ENCODE measurements around the gene GLDN.

GLDN gene

DNA sequence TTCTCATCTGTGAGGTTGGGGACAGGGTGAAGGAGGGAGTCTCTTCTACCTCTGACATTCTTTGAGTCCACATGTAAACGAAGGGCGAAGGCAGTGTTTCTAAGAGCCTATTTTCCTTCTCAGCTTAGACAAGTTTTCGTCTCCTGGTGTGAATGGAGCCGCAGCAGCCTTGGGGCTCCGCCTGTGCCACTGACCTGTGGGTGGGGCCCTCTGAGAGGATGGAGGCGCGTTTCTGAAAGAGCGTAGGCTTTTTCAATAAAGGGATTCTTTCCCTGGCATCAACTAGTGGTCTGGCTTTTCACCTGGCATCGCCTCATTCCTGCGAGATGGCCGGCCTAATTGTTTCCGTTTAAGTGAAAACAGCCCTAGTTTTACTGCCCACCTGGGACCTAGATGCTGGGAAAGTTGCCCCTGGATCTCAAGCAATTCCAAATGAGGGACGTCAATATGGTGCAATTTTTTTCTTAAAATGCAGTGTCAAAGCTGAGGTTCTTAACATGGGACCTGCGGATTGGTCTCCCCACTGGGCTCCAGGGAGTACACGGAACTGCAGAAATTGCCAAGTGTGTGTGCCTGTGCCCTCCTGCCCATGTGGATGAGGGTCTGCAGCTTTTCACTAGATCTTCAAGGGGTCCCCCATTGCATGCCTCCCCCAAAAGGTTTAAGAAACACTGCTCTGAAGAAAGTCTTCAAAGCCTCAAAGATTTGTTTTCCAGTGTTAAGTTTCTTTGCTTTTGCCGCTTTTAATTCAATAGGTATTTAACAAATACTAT is 958 bp downstream of the GLDN start:
- H3K4me3 ChIP-seq, result no peak overlapping the region
- TF ChIP-seq FOXP2 (optimal IDR thresholded peaks at IDR 0.05; ENCODE audit: control extremely low read depth, extremely low read length, insufficient read depth) (no peak), EZH2 (IDR thresholded peaks at IDR 0.05) (no peak), POLR2AphosphoS5 (IDR thresholded peaks at IDR 0.05; ENCODE audit: borderline replicate concordance, low read depth, low read length) (no peak)
- H3K27ac ChIP-seq, result no peak overlapping the region
- no peak overlapping the region for H3K9ac ChIP-seq (ENCODE audit: insufficient read length)
- H3K9me3 ChIP-seq (ENCODE audit: low read depth, low read length), result no peaks in the 10 kb centered on the region
- no peaks in the 10 kb centered on the region for H3K36me3 ChIP-seq (ENCODE audit: insufficient read depth, low read length)
- DNase-seq (ENCODE audit: low read depth, low spot score), result no peak

DNA sequence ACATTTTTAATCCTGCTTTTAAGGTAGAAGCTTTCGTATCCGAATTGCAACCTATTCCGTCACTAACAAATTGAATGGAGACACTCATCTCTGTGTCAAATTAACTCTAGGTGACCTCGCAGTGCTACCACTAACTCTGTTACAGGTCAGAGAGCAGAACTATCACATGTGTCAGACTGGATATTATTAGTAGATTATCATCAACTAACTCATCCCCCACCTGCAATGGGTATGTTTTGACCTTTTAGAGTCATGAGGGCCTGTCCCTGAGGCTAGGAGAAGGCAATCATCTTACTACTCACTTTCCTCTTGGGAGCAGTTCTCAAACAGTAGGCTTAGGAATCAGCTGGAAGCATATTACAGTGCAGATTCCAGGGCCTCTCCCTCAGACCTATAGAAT is 2.0 kb downstream of the GLDN start:
- DNase-seq (ENCODE audit: low read depth, low spot score), result no peak
- H3K4me3 ChIP-seq, result no peak overlapping the region

DNA sequence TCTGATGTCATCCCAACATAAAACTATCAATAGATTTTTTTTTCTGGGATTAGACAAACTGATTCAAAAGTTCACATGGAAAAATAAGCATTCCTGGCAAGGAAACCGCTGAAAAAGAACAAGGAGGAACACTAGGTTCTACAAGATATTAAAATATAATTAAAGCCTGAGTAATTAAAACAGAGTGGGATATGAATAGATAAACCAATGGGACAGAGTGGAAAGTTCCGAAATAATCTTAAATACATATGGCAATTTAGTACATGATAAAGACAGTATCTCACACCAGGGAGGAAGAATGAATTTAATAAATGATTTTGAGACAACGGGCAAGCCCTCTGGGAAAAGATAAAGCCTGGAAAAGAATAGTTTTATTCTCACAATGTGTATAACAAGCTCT is 4.7 kb downstream of the GLDN start:
- no peaks in the 10 kb centered on the region for H3K9me3 ChIP-seq (ENCODE audit: low read depth, low read length)
- no peak for DNase-seq (ENCODE audit: low read depth, low spot score)
- H3K9ac ChIP-seq (ENCODE audit: insufficient read length), result no peak overlapping the region

More for the DNA sequence above, 2.0 kb downstream of the GLDN start:
- TF ChIP-seq FOXP2 (optimal IDR thresholded peaks at IDR 0.05; ENCODE audit: control extremely low read depth, extremely low read length, insufficient read depth), result no peak
- TF ChIP-seq EZH2 (IDR thresholded peaks at IDR 0.05), result no peak
- no peak for TF ChIP-seq POLR2AphosphoS5 (IDR thresholded peaks at IDR 0.05; ENCODE audit: borderline replicate concordance, low read depth, low read length)
- Histone ChIP-seq H3K9ac (ENCODE audit: insufficient read length) (no peak overlapping the region), H3K9me3 (ENCODE audit: low read depth, low read length) (no peaks in the 10 kb centered on the region), H3K36me3 (ENCODE audit: insufficient read depth, low read length) (no peaks in the 10 kb centered on the region), H3K27ac (no peak overlapping the region)

DNA sequence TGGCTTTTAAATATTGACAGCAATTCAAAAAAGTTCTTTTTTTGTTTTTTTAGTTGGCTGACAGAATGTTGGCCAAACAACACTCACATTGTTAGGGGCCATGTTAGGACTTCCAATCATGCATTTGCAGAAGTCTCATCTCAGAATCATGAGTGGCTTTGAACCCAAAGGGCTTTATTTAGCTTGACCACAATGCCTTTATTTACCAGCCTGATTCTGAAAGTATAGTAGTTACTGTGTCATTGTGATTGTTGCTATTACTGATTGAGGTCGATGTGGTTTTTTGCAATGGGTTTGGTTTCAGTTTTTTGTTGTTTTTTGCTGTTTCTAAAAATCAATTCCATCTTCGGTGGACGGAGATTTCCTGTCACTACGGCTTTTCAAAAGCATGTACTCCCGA is 7.2 kb downstream of the GLDN start:
- no peak overlapping the region for H3K9ac ChIP-seq (ENCODE audit: insufficient read length)
- no peak for DNase-seq (ENCODE audit: low read depth, low spot score)
- no peak overlapping the region for H3K27ac ChIP-seq
- no peaks in the 10 kb centered on the region for H3K9me3 ChIP-seq (ENCODE audit: low read depth, low read length)
- no peak for TF ChIP-seq POLR2AphosphoS5 (IDR thresholded peaks at IDR 0.05; ENCODE audit: borderline replicate concordance, low read depth, low read length)
- TF ChIP-seq FOXP2 (optimal IDR thresholded peaks at IDR 0.05; ENCODE audit: control extremely low read depth, extremely low read length, insufficient read depth), result no peak
- no peak for TF ChIP-seq EZH2 (IDR thresholded peaks at IDR 0.05)
- H3K36me3 ChIP-seq (ENCODE audit: insufficient read depth, low read length), result no peaks in the 10 kb centered on the region
- H3K4me3 ChIP-seq, result no peak overlapping the region

More for the DNA sequence above, 4.7 kb downstream of the GLDN start:
- Histone ChIP-seq H3K27ac (no peak overlapping the region), H3K36me3 (ENCODE audit: insufficient read depth, low read length) (no peaks in the 10 kb centered on the region), H3K4me3 (no peak overlapping the region)
- TF ChIP-seq EZH2 (IDR thresholded peaks at IDR 0.05) (no peak), FOXP2 (optimal IDR thresholded peaks at IDR 0.05; ENCODE audit: control extremely low read depth, extremely low read length, insufficient read depth) (no peak), POLR2AphosphoS5 (IDR thresholded peaks at IDR 0.05; ENCODE audit: borderline replicate concordance, low read depth, low read length) (no peak)

DNA sequence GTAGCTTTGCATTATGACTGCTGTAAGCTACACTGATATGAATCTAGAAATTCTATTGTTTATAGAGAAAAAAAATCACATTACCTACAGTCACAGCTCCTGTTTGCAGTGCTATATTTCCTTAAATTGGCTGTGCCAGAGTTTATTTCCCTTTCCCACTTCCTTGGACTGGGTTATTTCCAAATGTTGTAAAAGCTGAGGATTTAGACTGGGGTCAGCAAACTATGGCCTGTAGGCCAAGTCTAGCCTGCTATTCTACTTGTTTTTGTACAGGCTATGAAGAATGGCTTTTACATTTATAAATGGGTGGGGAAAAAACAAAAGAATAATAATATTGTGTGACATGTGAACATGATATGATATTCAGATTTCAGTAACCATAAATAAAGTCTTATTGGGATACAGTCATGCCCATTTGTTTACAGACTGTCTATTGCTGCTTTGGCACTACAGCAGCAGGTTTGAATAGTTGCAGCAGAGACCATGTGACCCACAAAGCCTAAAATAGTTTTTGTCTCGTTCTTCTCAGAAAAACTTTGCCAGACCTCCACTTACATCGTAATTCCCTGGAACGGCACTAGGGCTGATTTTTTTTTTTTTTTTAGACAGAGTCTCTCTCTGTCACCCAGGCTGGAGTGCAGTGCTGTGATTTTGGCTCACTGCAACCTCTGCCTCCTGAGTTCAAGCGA is 7.8 kb downstream of the GLDN start:
- Histone ChIP-seq H3K27ac (no peak overlapping the region), H3K4me3 (no peak overlapping the region), H3K9me3 (ENCODE audit: low read depth, low read length) (no peaks in the 10 kb centered on the region), H3K36me3 (ENCODE audit: insufficient read depth, low read length) (no peaks in the 10 kb centered on the region), H3K9ac (ENCODE audit: insufficient read length) (no peak overlapping the region)
- TF ChIP-seq POLR2AphosphoS5 (IDR thresholded peaks at IDR 0.05; ENCODE audit: borderline replicate concordance, low read depth, low read length) (no peak), FOXP2 (optimal IDR thresholded peaks at IDR 0.05; ENCODE audit: control extremely low read depth, extremely low read length, insufficient read depth) (no peak), EZH2 (IDR thresholded peaks at IDR 0.05) (no peak)
- DNase-seq (ENCODE audit: low read depth, low spot score), result no peak

DNA sequence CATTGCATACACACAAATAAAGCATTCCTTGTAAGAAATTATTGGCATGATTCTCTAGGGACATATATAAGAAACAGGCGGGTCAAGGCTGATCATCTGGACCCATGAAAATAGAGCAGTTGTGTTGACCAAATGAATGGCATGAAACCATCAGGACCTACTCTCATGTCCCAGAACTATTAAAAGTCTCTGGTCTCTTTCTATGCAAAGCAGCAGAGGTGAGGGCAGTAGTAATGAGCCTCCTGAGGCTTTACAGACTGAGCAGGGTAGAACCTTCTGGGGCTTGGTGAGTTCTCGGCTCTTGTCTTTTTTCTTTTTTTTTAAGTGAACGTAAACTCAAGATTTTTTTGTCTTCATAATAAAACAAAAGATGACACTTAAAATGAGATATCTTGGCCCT is 9.3 kb downstream of the GLDN start:
- no peak overlapping the region for H3K9ac ChIP-seq (ENCODE audit: insufficient read length)
- no peaks in the 10 kb centered on the region for H3K9me3 ChIP-seq (ENCODE audit: low read depth, low read length)
- DNase-seq (ENCODE audit: low read depth, low spot score), result no peak
- H3K4me3 ChIP-seq, result no peak overlapping the region
- no peaks in the 10 kb centered on the region for H3K36me3 ChIP-seq (ENCODE audit: insufficient read depth, low read length)
- no peak overlapping the region for H3K27ac ChIP-seq
- no peak for TF ChIP-seq POLR2AphosphoS5 (IDR thresholded peaks at IDR 0.05; ENCODE audit: borderline replicate concordance, low read depth, low read length)
- TF ChIP-seq FOXP2 (optimal IDR thresholded peaks at IDR 0.05; ENCODE audit: control extremely low read depth, extremely low read length, insufficient read depth), result no peak
- TF ChIP-seq EZH2 (IDR thresholded peaks at IDR 0.05), result no peak

DNA sequence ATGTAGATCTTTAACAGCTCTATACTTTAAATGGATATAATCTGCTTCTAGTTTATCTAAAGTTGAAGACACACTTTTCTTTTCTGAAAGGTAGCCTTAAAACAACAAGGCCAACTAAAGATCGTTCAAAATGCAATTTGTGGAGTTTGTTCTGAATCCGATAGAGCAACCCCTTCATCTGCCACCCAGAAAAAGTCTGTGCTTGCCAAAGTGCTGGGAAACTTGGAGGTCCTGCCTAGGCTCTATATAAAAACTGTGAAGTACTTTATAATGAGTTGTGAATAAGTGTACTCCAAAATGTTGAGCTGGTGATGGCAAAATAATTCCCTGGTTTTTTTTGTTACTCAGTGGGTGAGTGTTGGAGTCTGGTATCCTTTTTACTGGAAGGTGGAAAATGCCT is 12.5 kb downstream of the GLDN start:
- no peak for DNase-seq (ENCODE audit: low read depth, low spot score)
- Histone ChIP-seq H3K4me3 (no peak overlapping the region), H3K27ac (no peak overlapping the region), H3K36me3 (ENCODE audit: insufficient read depth, low read length) (no peaks in the 10 kb centered on the region), H3K9me3 (ENCODE audit: low read depth, low read length) (no peaks in the 10 kb centered on the region), H3K9ac (ENCODE audit: insufficient read length) (no peak overlapping the region)
- TF ChIP-seq FOXP2 (optimal IDR thresholded peaks at IDR 0.05; ENCODE audit: control extremely low read depth, extremely low read length, insufficient read depth) (no peak), POLR2AphosphoS5 (IDR thresholded peaks at IDR 0.05; ENCODE audit: borderline replicate concordance, low read depth, low read length) (no peak), EZH2 (IDR thresholded peaks at IDR 0.05) (no peak)

DNA sequence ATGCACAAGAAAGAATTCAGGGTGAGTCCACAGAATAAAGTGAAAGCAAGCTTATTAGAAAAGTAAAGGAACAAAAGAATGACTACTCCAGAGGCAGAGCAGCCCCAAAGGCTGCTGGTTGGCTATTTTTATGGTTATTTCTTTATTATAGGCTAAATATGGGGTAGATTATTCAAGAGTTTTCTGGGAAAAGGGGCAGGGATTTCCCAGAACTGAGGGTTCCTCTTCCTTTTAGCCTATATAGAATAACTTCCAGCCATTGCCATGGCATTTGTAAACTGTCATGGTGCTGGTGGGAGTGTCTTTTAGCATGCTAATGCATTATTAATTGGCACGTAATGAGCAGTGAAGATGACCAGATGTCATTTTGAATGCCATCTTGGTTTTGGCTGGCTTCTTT is 13.6 kb downstream of the GLDN start:
- H3K4me3 ChIP-seq, result no peak overlapping the region
- TF ChIP-seq EZH2 (IDR thresholded peaks at IDR 0.05) (no peak), POLR2AphosphoS5 (IDR thresholded peaks at IDR 0.05; ENCODE audit: borderline replicate concordance, low read depth, low read length) (no peak), FOXP2 (optimal IDR thresholded peaks at IDR 0.05; ENCODE audit: control extremely low read depth, extremely low read length, insufficient read depth) (no peak)
- no peaks in the 10 kb centered on the region for H3K36me3 ChIP-seq (ENCODE audit: insufficient read depth, low read length)
- DNase-seq (ENCODE audit: low read depth, low spot score), result no peak
- H3K9me3 ChIP-seq (ENCODE audit: low read depth, low read length), result no peaks in the 10 kb centered on the region
- H3K27ac ChIP-seq, result no peak overlapping the region
- no peak overlapping the region for H3K9ac ChIP-seq (ENCODE audit: insufficient read length)
